HepG2 (cell line): ENCODE data around the gene CKAP5. TPM values are rescaled to one million over a fixed set of nuclear protein-coding genes. Genes with fewer than 3 reads are reported as not detected.

Source experiments
- CEBPB ChIP-seq: IDR thresholded peaks from 2 replicates; pipeline ENCODE4 v1.6.1; 2011; ENCODE audit warnings: low read depth, low read length, improper control_type of control experiment, borderline replicate concordance
- CHCHD3 ChIP-seq: sonication (generic); formaldehyde crosslinking; IDR thresholded peaks from 2 replicates; pipeline ENCODE4 v1.8.0; 2022; ENCODE audit warnings: mild to moderate bottlenecking, missing genetic modification reagents, moderate library complexity
- ETV5 ChIP-seq: IDR thresholded peaks from 2 replicates; pipeline ENCODE4 v1.6.1; 2018; ENCODE audit warnings: missing biosample characterization, missing genetic modification reagents, inconsistent platforms, borderline replicate concordance
- FOXM1 ChIP-seq: sonication (generic); formaldehyde crosslinking; IDR thresholded peaks from 2 replicates; pipeline ENCODE4 v1.5.0; 2020; ENCODE audit warnings: missing genetic modification reagents
- HMG20A ChIP-seq: IDR thresholded peaks from 2 replicates; pipeline ENCODE4 v1.6.1; 2016; ENCODE audit warnings: borderline replicate concordance
- IKZF4 ChIP-seq: sonication (generic); formaldehyde crosslinking; IDR thresholded peaks from 2 replicates; pipeline ENCODE4 v1.5.1; 2020; ENCODE audit warnings: borderline replicate concordance, mild to moderate bottlenecking, low read depth, missing genetic modification reagents; ENCODE audit errors: not compliant biosample characterization
- ISX ChIP-seq: sonication (generic); formaldehyde crosslinking; conservative IDR thresholded peaks from 2 replicates; pipeline ENCODE4 v1.5.0; 2020; ENCODE audit warnings: missing genetic modification reagents
- MAFK ChIP-seq, 2 experiments: IDR thresholded peaks in 1 of 2; conservative IDR thresholded peaks in 1 of 2; 2 replicates each; pipeline ENCODE4 v1.6.1; 2011; ENCODE audit warnings: improper control_type of control experiment in 2 of 2, low read length in 2 of 2
- NFYC ChIP-seq: IDR thresholded peaks from 2 replicates; pipeline ENCODE4 v1.6.1; 2016; ENCODE audit warnings: missing genetic modification reagents, missing compliant biosample characterization
- SETDB1 ChIP-seq: sonication (generic); formaldehyde crosslinking; IDR thresholded peaks from 2 replicates; pipeline ENCODE4 v1.5.1; 2020; ENCODE audit warnings: missing genetic modification reagents, mild to moderate bottlenecking, borderline replicate concordance
- SMAD3 ChIP-seq: sonication (generic); formaldehyde crosslinking; IDR thresholded peaks from 2 replicates; pipeline ENCODE4 v1.4.0; 2020; ENCODE audit warnings: missing genetic modification reagents
- THAP11 ChIP-seq: IDR thresholded peaks from 2 replicates; pipeline ENCODE4 v1.6.1; 2016; ENCODE audit warnings: missing biosample characterization, missing genetic modification reagents
- USF2 ChIP-seq, 2 experiments: sonication (generic) in 1 of 2; formaldehyde crosslinking in 1 of 2; IDR thresholded peaks; 2 replicates each; pipeline versions ENCODE4 v1.5.1 to v1.6.1; 2011 to 2020; ENCODE audit warnings: borderline replicate concordance in 1 of 2, low read depth in 1 of 2, low read length in 1 of 2, mild to moderate bottlenecking in 1 of 2, missing genetic modification reagents in 1 of 2, moderate library complexity in 1 of 2
- ZFP36L1 ChIP-seq: sonication (generic); formaldehyde crosslinking; IDR thresholded peaks from 2 replicates; pipeline ENCODE4 v1.8.0; 2022; ENCODE audit warnings: mild to moderate bottlenecking, missing genetic modification reagents, moderate library complexity
- ZNF207 ChIP-seq: fragments of 450-650 bp; IDR thresholded peaks from 2 replicates; pipeline ENCODE4 v1.6.1; 2016; ENCODE audit warnings: antibody characterized with exemption, borderline replicate concordance
- ZNF333 ChIP-seq: sonication (generic); formaldehyde crosslinking; IDR thresholded peaks from 2 replicates; pipeline ENCODE4 v1.4.0; 2020; ENCODE audit warnings: mild to moderate bottlenecking, missing genetic modification reagents, borderline replicate concordance
- ZNF33A ChIP-seq: sonication (generic); formaldehyde crosslinking; IDR thresholded peaks from 2 replicates; pipeline ENCODE4 v1.5.1; 2020; ENCODE audit warnings: missing genetic modification reagents, mild to moderate bottlenecking, moderate library complexity, borderline replicate concordance
- ZNF354B ChIP-seq: sonication (generic); formaldehyde crosslinking; IDR thresholded peaks from 2 replicates; pipeline ENCODE4 v1.8.0; 2022; ENCODE audit warnings: mild to moderate bottlenecking, missing genetic modification reagents
- ZNF503 ChIP-seq: sonication (generic); formaldehyde crosslinking; IDR thresholded peaks from 2 replicates; pipeline ENCODE4 v1.4.0; 2020; ENCODE audit warnings: missing genetic modification reagents
- ZNF652 ChIP-seq: IDR thresholded peaks from 2 replicates; pipeline ENCODE4 v1.6.1; 2016; ENCODE audit warnings: low read depth, borderline replicate concordance
- ZNF691 ChIP-seq: sonication (generic); formaldehyde crosslinking; IDR thresholded peaks from 2 replicates; pipeline ENCODE4 v1.4.0; 2020; ENCODE audit warnings: missing genetic modification reagents, low read depth, mild to moderate bottlenecking, borderline replicate concordance
- ZNF740 ChIP-seq: sonication (generic); formaldehyde crosslinking; IDR thresholded peaks from 2 replicates; pipeline ENCODE4 v1.4.0; 2020; ENCODE audit warnings: missing genetic modification reagents
- polyA plus RNA-seq, 8 experiments: library from polyadenylated mRNA; depleted of rRNA in 3 of 8; stranded (reverse) in 7 of 8; unstranded in 1 of 8; fragments of >200 nt; fragmentation: Illumina TruSeq in 4 of 8; extraction: Trizol in 4 of 8; gene quantifications; 2 replicates each; pipeline versions ENCODE4 v1.2.1 to v1.2.3, GENCODE V29; 2011 to 2016; ENCODE audit warnings: low read depth in 4 of 8, missing spikeins in 1 of 8, mixed read lengths in 1 of 8; ENCODE audit not compliant: insufficient read depth in 1 of 8
- total RNA-seq, 5 experiments: library from RNA; depleted of rRNA; stranded (reverse); fragments of >200 nt; fragmentation: Illumina TruSeq; extraction: Trizol; gene quantifications; 2 replicates each; pipeline ENCODE4 v1.2.3, GENCODE V29; 2016; ENCODE audit warnings: low read depth in 1 of 5

Gene CKAP5
- total and polyA plus RNA-seq, 2 of the 13 experiments (the other 11 are each of a cell fraction or from before 2014, with no cell fraction given): 79.2 to 103 TPM

GRCh38 chr11:46719048-46719542, 127.0 kb downstream of the CKAP5 start, which contains the start of gene F2 (continued):
- TF ChIP-seq CEBPB: peak; percentile 87
- TF ChIP-seq ZFP36L1 (CRISPR knock-in tag): 0 out of 2 replicates have a peak, but pooled peaks have one; percentile 25
- no peak for TF ChIP-seq USF2 (IDR thresholded peaks at IDR 0.05; ENCODE audit: low read depth, low read length)
- no peak for TF ChIP-seq USF2 (CRISPR knock-in tag; IDR thresholded peaks at IDR 0.05; ENCODE audit: borderline replicate concordance)
- peak; percentile 75 for TF ChIP-seq THAP11 (CRISPR knock-in tag)
- no peak for TF ChIP-seq ZNF33A (CRISPR knock-in tag)
- peak; percentile 76 for TF ChIP-seq ZNF652 (CRISPR knock-in tag)
- no peak; the same call in 1 of the 2 replicates for TF ChIP-seq ISX (CRISPR knock-in tag)
- no peak for TF ChIP-seq MAFK (conservative IDR thresholded peaks at IDR 0.05 in 1 of 2, IDR thresholded peaks at IDR 0.05 in 1 of 2; ENCODE audit: low read length in 2 of 2)
- no peak for TF ChIP-seq ZNF207
- TF ChIP-seq FOXM1 (CRISPR knock-in tag): no peak
- TF ChIP-seq SETDB1: no peak
- TF ChIP-seq HMG20A (CRISPR knock-in tag): peak; percentile 78; the same call in 1 of the 2 replicates
- peak; percentile 87 for TF ChIP-seq ETV5
- peak; percentile 84 for TF ChIP-seq ZNF503 (CRISPR knock-in tag)
- TF ChIP-seq ZNF354B (CRISPR knock-in tag): peak; percentile 68; the same call in 1 of the 2 replicates
- no peak for TF ChIP-seq ZNF691
- TF ChIP-seq ZNF740 (CRISPR knock-in tag): no peak
- TF ChIP-seq IKZF4 (CRISPR knock-in tag): peak; percentile 13
- no peak for TF ChIP-seq CHCHD3 (CRISPR knock-in tag)
- peak; percentile 94 for TF ChIP-seq SMAD3
- TF ChIP-seq ZNF333: peak; percentile 75; the same call in 1 of the 2 replicates
- TF ChIP-seq NFYC (CRISPR knock-in tag): peak; percentile 33; the same call in 1 of the 2 replicates
